H9 (cell line): ENCODE data around the gene BTLA. TPM values are rescaled to one million over a fixed set of nuclear protein-coding genes. Genes with fewer than 3 reads are reported as not detected.
A peak's percentile ranks its signal among the peaks of the same experiment; 100 is the strongest.

Experiments used
- DNase-seq: peaks from one replicate; pipeline ENCODE4 v3.0.0-alpha.2; 2017
- H2AFZ ChIP-seq: one replicate; pipeline ENCODE4 v1.6.1; 2013; ENCODE audit warnings: mild to moderate bottlenecking, low read length, control low read depth, moderate library complexity
- H2AK5ac ChIP-seq: 2 replicates; pipeline ENCODE4 v1.6.1; 2013; ENCODE audit warnings: low read length, control low read depth, mixed read lengths; ENCODE audit not compliant: insufficient read length
- H2BK120ac ChIP-seq: one replicate; pipeline ENCODE4 v1.6.1; 2013; ENCODE audit warnings: low read depth, mild to moderate bottlenecking, low read length, control low read depth, inconsistent platforms; ENCODE audit not compliant: poor library complexity, severe bottlenecking
- H2BK12ac ChIP-seq: 2 replicates; pipeline ENCODE4 v1.6.1; 2013; ENCODE audit warnings: low read length, control low read depth, mixed read lengths, low read depth; ENCODE audit not compliant: insufficient read length
- H2BK15ac ChIP-seq: 2 replicates; pipeline ENCODE4 v1.6.1; 2013; ENCODE audit warnings: low read depth, low read length, control low read depth
- H2BK20ac ChIP-seq: one replicate; pipeline ENCODE4 v1.6.1; 2013; ENCODE audit warnings: low read depth, mild to moderate bottlenecking, low read length, control low read depth, inconsistent platforms; ENCODE audit not compliant: poor library complexity, severe bottlenecking
- H2BK5ac ChIP-seq: 2 replicates; pipeline ENCODE4 v1.6.1; 2013; ENCODE audit warnings: low read length, control low read depth, mixed read lengths; ENCODE audit not compliant: insufficient read length
- H3K14ac ChIP-seq: 2 replicates; pipeline ENCODE4 v1.6.1; 2013; ENCODE audit warnings: low read length, control low read depth; ENCODE audit not compliant: insufficient read depth
- H3K18ac ChIP-seq: 2 replicates; pipeline ENCODE4 v1.6.1; 2013; ENCODE audit warnings: low read depth, mild to moderate bottlenecking, mixed read lengths, low read length, control low read depth; ENCODE audit not compliant: insufficient read length
- H3K23ac ChIP-seq: 2 replicates; pipeline ENCODE4 v1.6.1; 2013; ENCODE audit warnings: low read length, control low read depth, mixed read lengths, low read depth; ENCODE audit not compliant: insufficient read length
- H3K23me2 ChIP-seq: 2 replicates; pipeline ENCODE4 v1.6.1; 2013; ENCODE audit warnings: low read depth, mild to moderate bottlenecking, mixed read lengths, low read length, control low read depth; ENCODE audit not compliant: insufficient read length, poor library complexity, severe bottlenecking
- H3K27ac ChIP-seq: 2 replicates; pipeline ENCODE4 v1.5.1; 2013; ENCODE audit warnings: low read length, control low read depth, mixed read lengths, low read depth; ENCODE audit not compliant: insufficient read length
- H3K27me3 ChIP-seq: 2 replicates; pipeline ENCODE4 v1.6.1; 2013; ENCODE audit warnings: low read length, control low read depth, inconsistent platforms; ENCODE audit not compliant: insufficient read depth
- H3K4ac ChIP-seq: 2 replicates; pipeline ENCODE4 v1.6.1; 2013; ENCODE audit warnings: low read depth, mild to moderate bottlenecking, control low read depth, inconsistent platforms, low read length, moderate library complexity
- H3K4me1 ChIP-seq: 2 replicates; pipeline ENCODE4 v1.6.1; 2013; ENCODE audit warnings: low read length, control low read depth, inconsistent platforms; ENCODE audit not compliant: insufficient read depth
- H3K4me2 ChIP-seq: 2 replicates; pipeline ENCODE4 v1.6.1; 2013; ENCODE audit warnings: low read length, control low read depth, mixed read lengths; ENCODE audit not compliant: insufficient read length, insufficient read depth
- H3K56ac ChIP-seq: 2 replicates; pipeline ENCODE4 v1.6.1; 2013; ENCODE audit warnings: low read depth, mild to moderate bottlenecking, mixed read lengths, low read length, control low read depth; ENCODE audit not compliant: insufficient read length
- H3K79me1 ChIP-seq: 2 replicates; pipeline ENCODE4 v1.6.1; 2013; ENCODE audit warnings: low read depth, mild to moderate bottlenecking, moderate library complexity, low read length, control low read depth, inconsistent platforms; ENCODE audit not compliant: insufficient read depth, poor library complexity, severe bottlenecking
- H3K79me2 ChIP-seq: 2 replicates; pipeline ENCODE4 v1.6.1; 2013; ENCODE audit warnings: low read length, control low read depth, inconsistent platforms; ENCODE audit not compliant: insufficient read depth
- H3K9ac ChIP-seq: 2 replicates; pipeline ENCODE4 v1.6.1; 2013; ENCODE audit warnings: low read length, control low read depth, mixed read lengths; ENCODE audit not compliant: insufficient read length; ENCODE audit errors: extremely low read depth
- H3K9me3 ChIP-seq: one replicate; pipeline ENCODE4 v1.6.1; 2013; ENCODE audit warnings: low read depth, low read length, inconsistent platforms; ENCODE audit not compliant: control insufficient read depth
- H3T11ph ChIP-seq: one replicate; pipeline ENCODE4 v1.6.1; 2013; ENCODE audit warnings: mild to moderate bottlenecking, low read length, control low read depth, inconsistent platforms
- H4K20me1 ChIP-seq: one replicate; pipeline ENCODE4 v1.6.1; 2013; ENCODE audit not compliant: control insufficient read depth, insufficient read length, insufficient read depth
- H4K5ac ChIP-seq: 2 replicates; pipeline ENCODE4 v1.6.1; 2013; ENCODE audit warnings: low read depth, mild to moderate bottlenecking, mixed read lengths, low read length, control low read depth; ENCODE audit not compliant: insufficient read length
- H4K8ac ChIP-seq: replicated peaks from 2 replicates; pipeline ENCODE4 v1.6.1; 2013; ENCODE audit warnings: low read length, control low read depth, mixed read lengths, low read depth; ENCODE audit not compliant: insufficient read length
- H4K91ac ChIP-seq: 2 replicates; pipeline ENCODE4 v1.6.1; 2013; ENCODE audit warnings: low read depth, mild to moderate bottlenecking, moderate library complexity, mixed read lengths, low read length, control low read depth; ENCODE audit not compliant: insufficient read length
- H3K27ac Mint-ChIP-seq, 3 experiments: 2 replicates in 2 of 3; 3 replicates in 1 of 3; pipeline ENCODE4 v1.8.0; 2020 to 2021; ENCODE audit warnings: mixed read lengths in 3 of 3, mild to moderate bottlenecking in 1 of 3, moderate library complexity in 1 of 3
- H3K27me3 Mint-ChIP-seq: 2 replicates; pipeline ENCODE4 v1.8.0; 2021; ENCODE audit warnings: low read depth, mild to moderate bottlenecking, moderate library complexity, mixed read lengths
- H3K36me3 Mint-ChIP-seq, 3 experiments: 2 replicates in 2 of 3; 3 replicates in 1 of 3; pipeline ENCODE4 v1.8.0; 2020 to 2021; ENCODE audit warnings: low read depth in 3 of 3, mixed read lengths in 3 of 3; ENCODE audit not compliant: insufficient read depth in 1 of 3
- H3K4me1 Mint-ChIP-seq, 2 experiments: 2 replicates each; pipeline ENCODE4 v1.8.0; 2020; ENCODE audit warnings: mixed read lengths in 2 of 2
- H3K4me3 Mint-ChIP-seq, 2 experiments: 2 replicates in 1 of 2; 3 replicates in 1 of 2; pipeline ENCODE4 v1.8.0; 2020 to 2021; ENCODE audit warnings: mild to moderate bottlenecking in 2 of 2, mixed read lengths in 2 of 2, moderate library complexity in 1 of 2
- H3K9me3 Mint-ChIP-seq, 2 experiments: 2 replicates in 1 of 2; 3 replicates in 1 of 2; pipeline ENCODE4 v1.8.0; 2020; ENCODE audit warnings: mild to moderate bottlenecking in 2 of 2, mixed read lengths in 2 of 2, moderate library complexity in 1 of 2
- WGBS: extraction: QIAGEN DNeasy Blood & Tissue Kit; methylation state at CpG from one replicate; pipeline ENCODE4 v1.1.7; 2013; ENCODE audit warnings: missing lambda C conversion rate, low lambda C conversion rate, mixed read lengths; ENCODE audit not compliant: insufficient read length; ENCODE audit errors: extremely low coverage; 5-methylcytosine and 5-hydroxymethylcytosine counted together
- total RNA-seq: library from RNA; stranded (reverse); gene quantifications from 2 replicates; pipeline ENCODE4 v1.2.1, GENCODE V29; 2021
- TF ChIP-seq, protein P1 (sequence below): fragments of 200-600 bp; sonication (generic); conservative IDR thresholded peaks from 3 replicates; pipeline ENCODE4 v1.8.0; 2021; ENCODE audit warnings: antibody characterized with exemption, mild to moderate bottlenecking

BTLA gene
- total RNA-seq, 1 experiment from 2014 or later, result not detected

- TF ChIP-seq, protein P1, sequence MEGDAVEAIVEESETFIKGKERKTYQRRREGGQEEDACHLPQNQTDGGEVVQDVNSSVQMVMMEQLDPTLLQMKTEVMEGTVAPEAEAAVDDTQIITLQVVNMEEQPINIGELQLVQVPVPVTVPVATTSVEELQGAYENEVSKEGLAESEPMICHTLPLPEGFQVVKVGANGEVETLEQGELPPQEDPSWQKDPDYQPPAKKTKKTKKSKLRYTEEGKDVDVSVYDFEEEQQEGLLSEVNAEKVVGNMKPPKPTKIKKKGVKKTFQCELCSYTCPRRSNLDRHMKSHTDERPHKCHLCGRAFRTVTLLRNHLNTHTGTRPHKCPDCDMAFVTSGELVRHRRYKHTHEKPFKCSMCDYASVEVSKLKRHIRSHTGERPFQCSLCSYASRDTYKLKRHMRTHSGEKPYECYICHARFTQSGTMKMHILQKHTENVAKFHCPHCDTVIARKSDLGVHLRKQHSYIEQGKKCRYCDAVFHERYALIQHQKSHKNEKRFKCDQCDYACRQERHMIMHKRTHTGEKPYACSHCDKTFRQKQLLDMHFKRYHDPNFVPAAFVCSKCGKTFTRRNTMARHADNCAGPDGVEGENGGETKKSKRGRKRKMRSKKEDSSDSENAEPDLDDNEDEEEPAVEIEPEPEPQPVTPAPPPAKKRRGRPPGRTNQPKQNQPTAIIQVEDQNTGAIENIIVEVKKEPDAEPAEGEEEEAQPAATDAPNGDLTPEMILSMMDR, result peak; percentile 74
- no CpG with 5 or more reads among the region's 1 CpG for WGBS
- H4K5ac ChIP-seq, result no peak overlapping the region
- H3K9me3 Mint-ChIP-seq, result no peaks in the 10 kb centered on the region
- H3K56ac ChIP-seq, result no peak overlapping the region
- no peak overlapping the region for H2BK12ac ChIP-seq
- H3K4me1 Mint-ChIP-seq, result no peaks in the 10 kb centered on the region
- no peak overlapping the region for H3K14ac ChIP-seq
- no peak overlapping the region for H2AFZ ChIP-seq
- no peak overlapping the region for H2AK5ac ChIP-seq
- no peaks in the 10 kb centered on the region for H3K27me3 ChIP-seq
- H3K79me1 ChIP-seq, result no peaks in the 10 kb centered on the region
- H4K20me1 ChIP-seq, result no peaks in the 10 kb centered on the region
- H3K9ac ChIP-seq, result no peak overlapping the region
- H3K79me2 ChIP-seq, result no peaks in the 10 kb centered on the region
- no peak overlapping the region for H2BK5ac ChIP-seq
- H3K36me3 Mint-ChIP-seq, result peaks cover 4 to 38% (median 13%) of the 10 kb centered on the region in 3 experiments
- no peak overlapping the region for H3K27ac Mint-ChIP-seq
- no peak for DNase-seq
- H4K8ac ChIP-seq, result no peak overlapping the region
- H3T11ph ChIP-seq, result no peak overlapping the region
- H2BK15ac ChIP-seq, result no peak overlapping the region
- no peak overlapping the region for H3K23ac ChIP-seq
- no peaks in the 10 kb centered on the region for H3K27me3 Mint-ChIP-seq
- H3K27ac ChIP-seq, result no peak overlapping the region
- H4K91ac ChIP-seq, result no peak overlapping the region
- no peak overlapping the region for H3K4me3 Mint-ChIP-seq
- H3K9me3 ChIP-seq, result no peaks in the 10 kb centered on the region
- H3K23me2 ChIP-seq, result no peaks in the 10 kb centered on the region
- H3K4me1 ChIP-seq, result no peaks in the 10 kb centered on the region
- H2BK120ac ChIP-seq, result no peak overlapping the region
- no peak overlapping the region for H3K4me2 ChIP-seq
- no peak overlapping the region for H3K18ac ChIP-seq
- no peak overlapping the region for H2BK20ac ChIP-seq
- H3K4ac ChIP-seq, result no peak overlapping the region
Observed at GRCh38 chr3:112531358-112531781, 32.1 kb upstream of the BTLA start.
